ENCODE results near the gene LRIG1. TPM values are rescaled to one million over a fixed set of nuclear protein-coding genes. Genes with fewer than 3 reads are reported as not detected.

LRIG1 gene
- total RNA-seq, 1 experiment from 2014 or later = 52.4 TPM

- Histone ChIP-seq H3K36me3 (ENCODE audit: insufficient read depth, low read length) (peaks cover 25% of the 10 kb centered on the region), H2AFZ (ENCODE audit: low read length) (no peak overlapping the region)
Measured at GRCh38 chr3:66379565-66379964, 121.3 kb downstream of the LRIG1 start.

GRCh38 chr3:66378256-66378655 lies 122.6 kb downstream of the LRIG1 start:
- peaks cover 21% of the 10 kb centered on the region for H3K36me3 ChIP-seq (ENCODE audit: insufficient read depth, low read length)
- H4K20me1 ChIP-seq (ENCODE audit: insufficient read depth, low read depth, low read length) = no peaks in the 10 kb centered on the region
- no peak overlapping the region for H3K4me3 ChIP-seq (ENCODE audit: low read length)
- H3K27me3 ChIP-seq (ENCODE audit: low read length) = no peaks in the 10 kb centered on the region
- no peak overlapping the region for H2AFZ ChIP-seq (ENCODE audit: low read length)
- no peaks in the 10 kb centered on the region for H3K9me3 ChIP-seq (ENCODE audit: low read length)
- H3K9me2 ChIP-seq (replicated peaks; ENCODE audit: insufficient read depth, low read length) = no peaks in the 10 kb centered on the region
- DNase-seq = peak; percentile 77
- H3K4me2 ChIP-seq (ENCODE audit: low read depth, low read length, poor library complexity, severe bottlenecking) = no peak overlapping the region
- no peaks in the 10 kb centered on the region for H3K79me2 ChIP-seq (ENCODE audit: low read length)
- no peak overlapping the region for H3K9ac ChIP-seq (ENCODE audit: low read length)
- H3K27ac ChIP-seq (ENCODE audit: low read length) = no peak overlapping the region
- no peaks in the 10 kb centered on the region for H3K4me1 ChIP-seq (ENCODE audit: low read length)

More at GRCh38 chr3:66379565-66379964, 121.3 kb downstream of the LRIG1 start:
- H3K79me2 ChIP-seq (ENCODE audit: low read length) = no peaks in the 10 kb centered on the region
- no peaks in the 10 kb centered on the region for H3K9me2 ChIP-seq (replicated peaks; ENCODE audit: insufficient read depth, low read length)
- H3K9ac ChIP-seq (ENCODE audit: low read length) = no peak overlapping the region
- no peak overlapping the region for H3K27ac ChIP-seq (ENCODE audit: low read length)
- H3K27me3 ChIP-seq (ENCODE audit: low read length) = no peaks in the 10 kb centered on the region
- no peak overlapping the region for H3K4me3 ChIP-seq (ENCODE audit: low read length)
- H3K9me3 ChIP-seq (ENCODE audit: low read length) = no peaks in the 10 kb centered on the region
- DNase-seq = no peak
- H4K20me1 ChIP-seq (ENCODE audit: insufficient read depth, low read depth, low read length) = no peaks in the 10 kb centered on the region
- no peak overlapping the region for H3K4me2 ChIP-seq (ENCODE audit: low read depth, low read length, poor library complexity, severe bottlenecking)
- H3K4me1 ChIP-seq (ENCODE audit: low read length) = no peaks in the 10 kb centered on the region

GRCh38 chr3:66377800-66378199 lies 123.0 kb downstream of the LRIG1 start:
- H3K4me2 ChIP-seq (ENCODE audit: low read depth, low read length, poor library complexity, severe bottlenecking) = no peak overlapping the region
- H3K4me3 ChIP-seq (ENCODE audit: low read length) = no peak overlapping the region
- no peaks in the 10 kb centered on the region for H3K79me2 ChIP-seq (ENCODE audit: low read length)
- H3K9me2 ChIP-seq (replicated peaks; ENCODE audit: insufficient read depth, low read length) = no peaks in the 10 kb centered on the region
- H3K9me3 ChIP-seq (ENCODE audit: low read length) = no peaks in the 10 kb centered on the region
- H3K27ac ChIP-seq (ENCODE audit: low read length) = no peak overlapping the region
- H4K20me1 ChIP-seq (ENCODE audit: insufficient read depth, low read depth, low read length) = no peaks in the 10 kb centered on the region
- H3K36me3 ChIP-seq (ENCODE audit: insufficient read depth, low read length) = peaks cover 21% of the 10 kb centered on the region
- no peak for DNase-seq
- H2AFZ ChIP-seq (ENCODE audit: low read length) = no peak overlapping the region
- no peaks in the 10 kb centered on the region for H3K27me3 ChIP-seq (ENCODE audit: low read length)
- H3K9ac ChIP-seq (ENCODE audit: low read length) = no peak overlapping the region
- no peaks in the 10 kb centered on the region for H3K4me1 ChIP-seq (ENCODE audit: low read length)

GRCh38 chr3:66376568-66376967 lies 124.3 kb downstream of the LRIG1 start:
- Histone ChIP-seq H3K36me3 (ENCODE audit: insufficient read depth, low read length) (peaks cover 21% of the 10 kb centered on the region), H3K9ac (ENCODE audit: low read length) (no peak overlapping the region), H3K27me3 (ENCODE audit: low read length) (no peaks in the 10 kb centered on the region), H3K4me2 (ENCODE audit: low read depth, low read length, poor library complexity, severe bottlenecking) (no peak overlapping the region), H3K79me2 (ENCODE audit: low read length) (no peaks in the 10 kb centered on the region), H3K4me3 (ENCODE audit: low read length) (no peak overlapping the region), H4K20me1 (ENCODE audit: insufficient read depth, low read depth, low read length) (no peaks in the 10 kb centered on the region), H3K9me2 (replicated peaks; ENCODE audit: insufficient read depth, low read length) (no peaks in the 10 kb centered on the region), H2AFZ (ENCODE audit: low read length) (no peak overlapping the region), H3K4me1 (ENCODE audit: low read length) (no peaks in the 10 kb centered on the region), H3K9me3 (ENCODE audit: low read length) (no peaks in the 10 kb centered on the region), H3K27ac (ENCODE audit: low read length) (no peak overlapping the region)
- no peak for DNase-seq

- no peak for DNase-seq
- H3K4me1 ChIP-seq (ENCODE audit: low read length) = peaks cover 3% of the 10 kb centered on the region
- H3K4me2 ChIP-seq (ENCODE audit: low read depth, low read length, poor library complexity, severe bottlenecking) = no peak overlapping the region
- H3K27me3 ChIP-seq (ENCODE audit: low read length) = no peaks in the 10 kb centered on the region
- H3K9me3 ChIP-seq (ENCODE audit: low read length) = no peaks in the 10 kb centered on the region
- no peaks in the 10 kb centered on the region for H4K20me1 ChIP-seq (ENCODE audit: insufficient read depth, low read depth, low read length)
- H3K79me2 ChIP-seq (ENCODE audit: low read length) = no peaks in the 10 kb centered on the region
- no peak overlapping the region for H2AFZ ChIP-seq (ENCODE audit: low read length)
- H3K27ac ChIP-seq (ENCODE audit: low read length) = no peak overlapping the region
- peaks cover 5% of the 10 kb centered on the region for H3K36me3 ChIP-seq (ENCODE audit: insufficient read depth, low read length)
- H3K4me3 ChIP-seq (ENCODE audit: low read length) = no peak overlapping the region
- H3K9me2 ChIP-seq (replicated peaks; ENCODE audit: insufficient read depth, low read length) = no peaks in the 10 kb centered on the region
- no peak overlapping the region for H3K9ac ChIP-seq (ENCODE audit: low read length)
Measured at GRCh38 chr3:66372681-66373350, 128.0 kb downstream of the LRIG1 start.

GRCh38 chr3:66371432-66371831 lies 129.4 kb downstream of the LRIG1 start:
- H3K79me2 ChIP-seq (ENCODE audit: low read length) = no peaks in the 10 kb centered on the region
- no peak overlapping the region for H3K4me3 ChIP-seq (ENCODE audit: low read length)
- no peak overlapping the region for H3K9ac ChIP-seq (ENCODE audit: low read length)
- H3K27ac ChIP-seq (ENCODE audit: low read length) = no peak overlapping the region
- no peaks in the 10 kb centered on the region for H3K9me2 ChIP-seq (replicated peaks; ENCODE audit: insufficient read depth, low read length)
- H3K4me1 ChIP-seq (ENCODE audit: low read length) = peaks cover 17% of the 10 kb centered on the region
- no peak overlapping the region for H3K4me2 ChIP-seq (ENCODE audit: low read depth, low read length, poor library complexity, severe bottlenecking)
- DNase-seq = no peak
- no peaks in the 10 kb centered on the region for H3K9me3 ChIP-seq (ENCODE audit: low read length)
- no peaks in the 10 kb centered on the region for H4K20me1 ChIP-seq (ENCODE audit: insufficient read depth, low read depth, low read length)
- H3K36me3 ChIP-seq (ENCODE audit: insufficient read depth, low read length) = no peaks in the 10 kb centered on the region; the same call in 1 of the 2 replicates
- no peak overlapping the region for H2AFZ ChIP-seq (ENCODE audit: low read length)
- H3K27me3 ChIP-seq (ENCODE audit: low read length) = no peaks in the 10 kb centered on the region

GRCh38 chr3:66370179-66370578 lies 130.6 kb downstream of the LRIG1 start:
- Histone ChIP-seq H4K20me1 (ENCODE audit: insufficient read depth, low read depth, low read length) (no peaks in the 10 kb centered on the region), H3K4me3 (ENCODE audit: low read length) (no peak overlapping the region), H3K36me3 (ENCODE audit: insufficient read depth, low read length) (no peaks in the 10 kb centered on the region), H3K79me2 (ENCODE audit: low read length) (no peaks in the 10 kb centered on the region), H2AFZ (ENCODE audit: low read length) (no peak overlapping the region), H3K4me2 (ENCODE audit: low read depth, low read length, poor library complexity, severe bottlenecking) (no peak overlapping the region), H3K9me2 (replicated peaks; ENCODE audit: insufficient read depth, low read length) (no peaks in the 10 kb centered on the region), H3K9me3 (ENCODE audit: low read length) (no peaks in the 10 kb centered on the region), H3K4me1 (ENCODE audit: low read length) (peaks cover 20% of the 10 kb centered on the region), H3K27me3 (ENCODE audit: low read length) (no peaks in the 10 kb centered on the region), H3K27ac (ENCODE audit: low read length) (no peak overlapping the region), H3K9ac (ENCODE audit: low read length) (no peak overlapping the region)
- DNase-seq = no peak

- peaks cover 25% of the 10 kb centered on the region for H3K4me1 ChIP-seq (ENCODE audit: low read length)
- no peak for DNase-seq
- H2AFZ ChIP-seq (ENCODE audit: low read length) = no peak overlapping the region
- no peaks in the 10 kb centered on the region for H3K79me2 ChIP-seq (ENCODE audit: low read length)
- H3K9me3 ChIP-seq (ENCODE audit: low read length) = no peaks in the 10 kb centered on the region
- no peak overlapping the region for H3K9ac ChIP-seq (ENCODE audit: low read length)
- H3K9me2 ChIP-seq (replicated peaks; ENCODE audit: insufficient read depth, low read length) = no peaks in the 10 kb centered on the region
- H3K27ac ChIP-seq (ENCODE audit: low read length) = no peak overlapping the region
- H3K4me2 ChIP-seq (ENCODE audit: low read depth, low read length, poor library complexity, severe bottlenecking) = no peak overlapping the region
- no peaks in the 10 kb centered on the region for H3K36me3 ChIP-seq (ENCODE audit: insufficient read depth, low read length)
- H4K20me1 ChIP-seq (ENCODE audit: insufficient read depth, low read depth, low read length) = no peaks in the 10 kb centered on the region
- H3K4me3 ChIP-seq (ENCODE audit: low read length) = no peak overlapping the region
- H3K27me3 ChIP-seq (ENCODE audit: low read length) = no peaks in the 10 kb centered on the region
Measured at GRCh38 chr3:66367979-66368378, 132.8 kb downstream of the LRIG1 start.

Measured in Karpas-422 (cell line).